Stimulated activated CD4-positive, alpha-beta T cell treated with anti-CD3 and anti-CD28 coated beads, TNF-alpha, amount 100 ng/mL, for 4 hours (primary cell): ENCODE data around the gene DAPK2.

Experiments used
- DNase-seq, 3 experiments: peaks; one replicate each; pipeline ENCODE4 v3.0.0-alpha.2; 2020; ENCODE audit warnings: low read depth in 3 of 3

Gene DAPK2

GRCh38 chr15:63942486-63943365, 103.6 kb downstream of the DAPK2 start:
- no peak for DNase-seq

- no peak for DNase-seq
These were observed 104.4 kb downstream of the DAPK2 start for GRCh38 chr15:63941698-63942465.

GRCh38 chr15:63940966-63941620, 105.2 kb downstream of the DAPK2 start:
- DNase-seq = no peak

- no peak for DNase-seq
These were observed 106.7 kb downstream of the DAPK2 start for GRCh38 chr15:63939531-63940130.

GRCh38 chr15:63938486-63939061, 107.7 kb downstream of the DAPK2 start:
- no peak for DNase-seq

- DNase-seq = no peak
These were observed 112.8 kb downstream of the DAPK2 start for GRCh38 chr15:63933522-63933921.

GRCh38 chr15:63931556-63931955, 114.7 kb downstream of the DAPK2 start:
- no peak for DNase-seq

- DNase-seq = no peak
These were observed 116.3 kb downstream of the DAPK2 start for GRCh38 chr15:63930034-63930433.

- DNase-seq = no peak
These were observed 118.0 kb downstream of the DAPK2 start for GRCh38 chr15:63928185-63928842.

GRCh38 chr15:63923993-63924950, 122.0 kb downstream of the DAPK2 start:
- DNase-seq = no peak

GRCh38 chr15:63922916-63923315, 123.4 kb downstream of the DAPK2 start:
- DNase-seq = no peak

- no peak for DNase-seq
These were observed 123.9 kb downstream of the DAPK2 start for GRCh38 chr15:63922261-63922904.

GRCh38 chr15:63920504-63921175, 125.6 kb downstream of the DAPK2 start:
- DNase-seq = no peak

GRCh38 chr15:63918901-63919348, 127.4 kb downstream of the DAPK2 start:
- no peak for DNase-seq

GRCh38 chr15:63918317-63918672, 128.0 kb downstream of the DAPK2 start:
- DNase-seq = no peak

- DNase-seq = no peak
These were observed 128.5 kb downstream of the DAPK2 start for GRCh38 chr15:63917588-63918316.

GRCh38 chr15:63915873-63916771, 130.2 kb downstream of the DAPK2 start:
- no peak for DNase-seq
